ENCODE results near the gene PSAT1.

Gene PSAT1

GRCh38 chr9:78368236-78368635 is 71.3 kb downstream of the PSAT1 start:
- no peak for DNase-seq (ENCODE audit: low spot score)

DNA sequence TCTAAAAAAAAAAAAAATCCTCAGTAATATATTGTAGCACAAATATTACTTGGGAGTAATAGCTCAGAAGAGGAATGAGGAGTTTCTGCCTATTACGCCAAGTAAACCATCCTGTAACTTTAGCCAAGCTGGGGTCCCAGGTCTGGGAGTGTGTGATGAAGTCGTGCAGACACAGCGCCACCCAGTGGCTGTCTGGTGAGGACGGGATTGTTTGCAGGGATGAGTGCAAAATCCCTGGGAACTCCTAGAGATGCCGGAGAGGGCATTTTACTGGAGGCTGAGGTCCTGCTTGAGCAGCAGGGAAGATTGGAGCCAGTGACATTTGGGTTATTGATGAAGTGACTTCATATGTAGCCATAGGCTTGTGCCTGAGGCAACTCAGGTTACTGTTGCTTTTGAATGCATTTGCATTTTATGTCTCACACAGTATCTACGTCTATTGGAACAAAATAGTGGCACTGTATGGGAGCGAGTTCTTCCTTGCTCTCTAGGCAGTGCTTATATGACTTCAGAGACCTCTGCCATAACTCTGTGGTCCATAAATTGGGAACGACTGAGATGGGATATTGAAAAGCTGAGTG is 72.8 kb downstream of the PSAT1 start:
- DNase-seq (ENCODE audit: low spot score): peak; percentile 34

DNA sequence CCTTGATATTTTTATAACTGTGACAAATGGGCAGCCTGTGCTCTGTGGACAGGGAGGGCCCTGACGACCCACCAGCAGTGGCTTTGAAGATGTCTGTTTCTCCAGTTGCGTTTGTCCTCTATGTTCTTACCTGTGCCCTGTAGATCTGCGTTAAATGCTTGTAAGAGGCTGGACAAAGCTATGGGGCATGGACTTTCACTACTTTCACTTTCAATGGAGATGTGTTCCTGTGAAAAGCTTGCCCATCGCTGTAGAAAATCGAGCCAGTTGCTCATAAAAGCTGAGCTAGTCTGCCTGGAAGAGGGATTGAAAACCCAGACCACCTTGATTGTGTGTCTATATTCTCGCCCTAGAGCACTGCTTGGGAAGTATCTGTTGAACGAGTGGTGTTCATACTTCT is 74.1 kb downstream of the PSAT1 start:
- DNase-seq (ENCODE audit: low spot score): no peak

- DNase-seq (ENCODE audit: low spot score): no peak
Observed at GRCh38 chr9:78371981-78372380, 75.1 kb downstream of the PSAT1 start.

Data from CD4-positive, alpha-beta T cell treated with Interleukin-15 for 4 hours (primary cell).